Neutrophil (primary cell): ENCODE results near the gene RAMP1.

ENCODE experiments used
- H3K27ac ChIP-seq: fragments of 200-600 bp; sonication (generic); 2 replicates; pipeline ENCODE4 v1.5.1; 2016; ENCODE audit warnings: mild to moderate bottlenecking, moderate library complexity
- H3K27me3 ChIP-seq: fragments of 200-600 bp; sonication (generic); 2 replicates; pipeline ENCODE4 v1.6.0; 2016; ENCODE audit warnings: mild to moderate bottlenecking
- H3K36me3 ChIP-seq: fragments of 200-600 bp; sonication (generic); 2 replicates; pipeline ENCODE4 v1.5.1; 2017
- H3K4me1 ChIP-seq, 2 experiments: fragments of 200-600 bp in 1 of 2; sonication (generic) in 1 of 2; 1 replicate in 1 of 2; 2 replicates in 1 of 2; pipeline versions ENCODE4 v1.5.1 to v1.6.1; 2013 to 2016; ENCODE audit warnings: low read depth in 1 of 2, low read length in 1 of 2, mild to moderate bottlenecking in 1 of 2, moderate library complexity in 1 of 2; ENCODE audit not compliant: control insufficient read depth in 1 of 2, insufficient read depth in 1 of 2
- H3K4me3 ChIP-seq, 2 experiments: fragments of 200-600 bp in 1 of 2; sonication (generic) in 1 of 2; 1 replicate in 1 of 2; 2 replicates in 1 of 2; pipeline ENCODE4 v1.5.1; 2013 to 2016; ENCODE audit warnings: low read depth in 1 of 2, low read length in 1 of 2, mild to moderate bottlenecking in 1 of 2, moderate library complexity in 1 of 2
- H3K9me3 ChIP-seq: fragments of 200-600 bp; sonication (generic); 2 replicates; pipeline ENCODE4 v1.5.1; 2016
- TF ChIP-seq, protein P1 (sequence below): fragments of 200-600 bp; sonication (generic); IDR thresholded peaks from 2 replicates; pipeline ENCODE4 v1.5.1; 2016; ENCODE audit warnings: antibody characterized with exemption

RAMP1 gene

DNA sequence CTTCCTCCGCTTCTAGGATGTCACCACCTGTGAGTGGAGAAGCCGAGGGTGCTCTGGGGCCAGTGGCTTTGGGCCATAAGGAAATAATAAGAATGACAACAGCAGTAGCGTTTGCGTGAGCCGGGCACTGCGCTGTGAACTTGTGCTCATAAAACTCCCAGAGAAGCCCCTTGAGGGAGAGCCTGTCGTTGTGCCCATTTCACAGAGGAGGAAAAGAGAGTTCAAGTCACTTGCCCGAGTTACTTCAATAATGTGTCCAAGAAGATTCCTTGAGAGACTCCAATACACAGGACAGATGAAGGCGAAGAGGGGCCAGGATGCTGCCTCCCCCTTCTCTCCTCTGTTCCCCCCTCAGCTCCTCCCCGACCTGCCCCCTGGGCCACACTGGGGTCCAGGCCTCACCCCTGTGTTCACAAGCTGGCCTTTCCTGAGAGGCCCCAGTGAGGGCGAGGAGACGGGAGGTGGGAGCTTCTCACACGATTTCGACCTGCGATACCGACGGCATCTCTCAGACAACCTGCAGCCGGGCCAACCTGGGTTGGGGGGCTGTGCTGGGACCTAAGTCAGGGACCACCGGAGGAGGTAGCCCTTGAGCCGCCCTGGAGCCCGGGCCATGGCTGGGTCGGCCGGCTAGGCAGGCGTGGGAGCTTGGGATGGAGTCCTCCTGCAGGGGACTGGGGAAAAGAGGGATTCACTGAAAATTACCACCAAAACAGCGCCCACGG lies 53.9 kb downstream of the RAMP1 start:
- H3K27me3 ChIP-seq, result no peaks in the 10 kb centered on the region
- TF ChIP-seq, protein P1, sequence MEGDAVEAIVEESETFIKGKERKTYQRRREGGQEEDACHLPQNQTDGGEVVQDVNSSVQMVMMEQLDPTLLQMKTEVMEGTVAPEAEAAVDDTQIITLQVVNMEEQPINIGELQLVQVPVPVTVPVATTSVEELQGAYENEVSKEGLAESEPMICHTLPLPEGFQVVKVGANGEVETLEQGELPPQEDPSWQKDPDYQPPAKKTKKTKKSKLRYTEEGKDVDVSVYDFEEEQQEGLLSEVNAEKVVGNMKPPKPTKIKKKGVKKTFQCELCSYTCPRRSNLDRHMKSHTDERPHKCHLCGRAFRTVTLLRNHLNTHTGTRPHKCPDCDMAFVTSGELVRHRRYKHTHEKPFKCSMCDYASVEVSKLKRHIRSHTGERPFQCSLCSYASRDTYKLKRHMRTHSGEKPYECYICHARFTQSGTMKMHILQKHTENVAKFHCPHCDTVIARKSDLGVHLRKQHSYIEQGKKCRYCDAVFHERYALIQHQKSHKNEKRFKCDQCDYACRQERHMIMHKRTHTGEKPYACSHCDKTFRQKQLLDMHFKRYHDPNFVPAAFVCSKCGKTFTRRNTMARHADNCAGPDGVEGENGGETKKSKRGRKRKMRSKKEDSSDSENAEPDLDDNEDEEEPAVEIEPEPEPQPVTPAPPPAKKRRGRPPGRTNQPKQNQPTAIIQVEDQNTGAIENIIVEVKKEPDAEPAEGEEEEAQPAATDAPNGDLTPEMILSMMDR, result no peak
- no peak overlapping the region for H3K27ac ChIP-seq
- H3K36me3 ChIP-seq, result no peaks in the 10 kb centered on the region
- no peak overlapping the region for H3K4me3 ChIP-seq
- H3K4me1 ChIP-seq, result no peaks in the 10 kb centered on the region
- H3K9me3 ChIP-seq, result no peaks in the 10 kb centered on the region

DNA sequence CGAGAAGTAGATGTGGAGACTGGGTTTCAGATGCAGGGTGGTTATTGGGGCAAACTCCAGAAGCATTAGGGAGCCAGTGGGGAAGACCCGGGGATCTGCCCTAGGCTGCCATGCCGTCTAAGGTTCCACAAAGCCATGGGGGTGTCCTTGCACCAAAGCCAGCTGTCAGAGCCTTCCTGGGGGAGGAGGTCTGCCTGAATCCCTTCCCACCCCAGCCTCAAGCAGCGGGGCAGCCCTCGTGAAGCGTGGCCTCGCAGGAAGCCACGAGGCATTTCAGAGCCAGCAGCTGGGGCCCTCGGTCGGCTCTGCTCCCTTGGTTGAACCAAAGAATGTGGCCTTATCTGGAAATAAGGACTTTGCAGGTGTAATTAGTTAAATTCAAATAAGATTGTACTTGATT lies 56.2 kb downstream of the RAMP1 start:
- H3K4me1 ChIP-seq, result peaks cover 4 to 6% of the 10 kb centered on the region in 2 experiments
- H3K9me3 ChIP-seq, result no peaks in the 10 kb centered on the region
- TF ChIP-seq, protein P1, result no peak
- no peaks in the 10 kb centered on the region for H3K36me3 ChIP-seq
- H3K4me3 ChIP-seq, result no peak overlapping the region
- no peaks in the 10 kb centered on the region for H3K27me3 ChIP-seq
- no peak overlapping the region for H3K27ac ChIP-seq

DNA sequence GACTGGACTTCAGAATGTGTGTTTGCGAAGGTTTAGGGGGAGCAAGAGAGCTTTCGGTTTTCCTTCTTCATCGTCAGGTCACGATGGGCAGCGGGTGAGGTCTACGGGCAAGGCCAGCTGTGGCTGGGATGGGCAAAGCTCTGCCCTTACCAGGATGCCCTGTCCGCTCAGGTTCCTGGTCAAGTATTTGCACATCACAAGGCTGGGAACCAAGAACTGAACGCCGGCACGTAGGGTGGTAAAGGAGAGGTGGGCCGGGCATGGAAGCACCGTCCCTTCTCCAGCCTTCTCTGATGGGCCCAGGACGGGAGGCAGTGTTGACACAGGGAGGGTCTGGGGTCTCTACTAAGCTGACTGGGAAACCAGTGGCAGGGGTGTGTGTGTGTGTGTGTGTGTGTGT lies 56.9 kb downstream of the RAMP1 start:
- Histone ChIP-seq H3K36me3 (no peaks in the 10 kb centered on the region), H3K27me3 (no peaks in the 10 kb centered on the region), H3K4me1 (peaks cover 4 to 6% of the 10 kb centered on the region in 2 experiments), H3K9me3 (no peaks in the 10 kb centered on the region), H3K27ac (no peak overlapping the region), H3K4me3 (no peak overlapping the region)
- TF ChIP-seq, protein P1, result no peak

DNA sequence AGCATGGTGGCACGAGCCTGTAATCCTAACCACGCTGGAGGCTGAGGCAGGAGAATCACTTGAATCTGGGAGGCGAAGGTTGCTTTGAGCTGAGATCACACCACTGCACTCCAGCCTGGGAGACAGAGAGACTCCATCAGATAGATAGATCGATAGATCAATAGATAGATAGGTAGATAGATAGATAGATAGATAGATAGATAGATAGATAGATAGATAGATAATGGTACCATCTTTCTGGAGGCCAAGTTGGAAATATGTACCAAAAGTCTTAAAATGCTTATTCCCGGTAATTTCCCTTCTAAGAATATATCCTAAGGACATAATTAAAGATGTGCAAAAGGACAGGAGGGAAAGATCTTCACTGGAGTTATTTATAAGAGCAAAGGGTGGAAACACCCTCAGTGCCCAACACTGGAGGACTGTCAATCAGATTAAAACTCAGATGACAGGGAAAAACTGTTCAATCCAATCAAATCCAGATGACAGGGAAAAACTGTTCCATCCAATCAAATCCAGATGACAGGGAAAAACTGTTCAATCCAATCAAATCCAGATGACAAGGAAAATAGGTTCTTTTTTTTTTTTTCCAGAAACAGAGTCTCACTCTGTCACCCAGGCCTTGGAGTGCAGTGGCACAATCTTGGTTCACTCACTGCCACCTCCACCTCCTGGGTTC lies 58.4 kb downstream of the RAMP1 start:
- Histone ChIP-seq H3K9me3 (no peaks in the 10 kb centered on the region), H3K27me3 (peaks cover 14% of the 10 kb centered on the region), H3K27ac (no peak overlapping the region), H3K36me3 (no peaks in the 10 kb centered on the region), H3K4me3 (no peak overlapping the region), H3K4me1 (peaks cover 4 to 8% of the 10 kb centered on the region in 2 experiments)
- TF ChIP-seq, protein P1, result no peak

DNA sequence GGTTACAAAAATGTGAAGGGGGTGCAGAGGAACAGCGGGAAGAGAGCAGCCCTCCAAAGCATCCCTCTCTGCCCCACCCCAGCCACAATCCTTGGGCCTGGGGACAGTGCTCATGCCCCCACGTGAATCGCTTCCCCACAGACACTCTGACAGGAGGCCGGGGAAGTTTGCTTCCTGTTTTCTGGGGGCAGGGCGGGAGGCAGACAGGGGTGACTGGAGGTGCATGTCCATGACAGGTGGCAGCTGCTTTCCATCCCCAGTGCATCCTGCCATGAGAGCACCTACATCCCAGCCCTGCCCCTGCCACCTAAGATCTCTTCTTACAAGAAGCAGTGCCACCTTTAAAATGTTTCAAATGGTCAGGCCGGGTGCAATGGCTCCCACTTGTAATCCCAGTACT lies 60.2 kb downstream of the RAMP1 start:
- Histone ChIP-seq H3K4me3 (no peak overlapping the region), H3K27me3 (peaks cover 18% of the 10 kb centered on the region), H3K27ac (no peak overlapping the region), H3K36me3 (no peaks in the 10 kb centered on the region), H3K4me1 (peaks cover 8 to 16% of the 10 kb centered on the region in 2 experiments), H3K9me3 (no peaks in the 10 kb centered on the region)
- TF ChIP-seq, protein P1, result no peak
